Fibroblast of lung (primary cell): ENCODE data around the gene IGF2R.

Experiments
- CTCF ChIP-seq, 2 donors: IDR thresholded peaks in 1 of 2; conservative IDR thresholded peaks in 1 of 2; 1 replicate in 1 of 2; 2 replicates in 1 of 2; pipeline ENCODE4 v1.5.1; 2011 to 2012; ENCODE audit warnings: low read length in 2 of 2, control low read depth in 1 of 2, inconsistent platforms in 1 of 2, low read depth in 1 of 2, mild to moderate bottlenecking in 1 of 2
- EZH2 ChIP-seq: IDR thresholded peaks from 2 replicates; pipeline ENCODE4 v1.5.1; 2012; ENCODE audit warnings: low read length, control low read depth, mild to moderate bottlenecking; ENCODE audit errors: missing control alignments

GRCh38 chr6:160057080-160057479, 88.2 kb downstream of the IGF2R start:
- TF ChIP-seq CTCF (conservative IDR thresholded peaks at IDR 0.05 in 1 of 2, IDR thresholded peaks at IDR 0.05 in 1 of 2; ENCODE audit: low read depth in 1 of 2, low read length in 2 of 2) = no peak
- no peak for TF ChIP-seq EZH2
